K562 (cell line): Measurements from ENCODE around the gene GBX1. TPM values are rescaled to one million over a fixed set of nuclear protein-coding genes. Genes with fewer than 3 reads are reported as not detected.

Experiments used
- ATAC-seq: fragments of 200-7000 bp; cut with Tn5 transposase; 3 replicates; pipeline ENCODE4 v1.9.1; 2020; ENCODE audit warnings: moderate library complexity
- BruUV-seq: library from RNA; stranded (reverse); fragments of 400-500 nt; replicated peaks from 2 replicates; lab custom pipeline; 2021; lab: Mats Ljungman, UMichigan
- CTCF ChIA-PET: fragments of 300-600 bp; formaldehyde crosslinking; extraction: SDS; loops from one replicate; lab custom pipeline; 2021; ENCODE audit warnings: low intra/inter-chr PET ratio; lab: Yijun Ruan, JAX
- POLR2A ChIA-PET: fragments of 300-600, 350-650 bp; sonication (Branson Sonifier 250); formaldehyde crosslinking; extraction: SDS; loops from one replicate; lab custom pipeline; 2021; ENCODE audit warnings: antibody characterized with exemption, inconsistent platforms; lab: Yijun Ruan, JAX
- DNase-seq, 4 experiments: peaks; one replicate each; pipeline versions ENCODE4 v3.0.0 to v3.0.0-alpha.2; 2011 to 2018; ENCODE audit warnings: low spot score in 3 of 4, mixed read lengths in 3 of 4; ENCODE audit errors: extremely low read depth in 1 of 4
- FAIRE-seq: peaks from 2 replicates; lab custom pipeline; 2011; peaks lifted over from hg19 to GRCh38; lab: Jason Lieb, UNC
- H2AFZ ChIP-seq: 2 replicates; pipeline ENCODE4 v1.6.0; 2011; ENCODE audit warnings: low read depth, low read length, control low read depth, inconsistent platforms
- H3K27ac ChIP-seq: fragments of 200-600 bp; 3 replicates; pipeline ENCODE4 v1.8.0; 2011; ENCODE audit warnings: low read depth, mild to moderate bottlenecking, control low read depth, inconsistent platforms, low read length, moderate library complexity, mixed read lengths; ENCODE audit errors: extremely low read depth
- H3K27me3 ChIP-seq, 2 experiments: fragments of 300-600 bp in 1 of 2; 2 replicates in 1 of 2; 3 replicates in 1 of 2; pipeline versions ENCODE4 v1.6.0 to v1.8.0; 2011; ENCODE audit warnings: inconsistent platforms in 2 of 2, low read length in 2 of 2, mild to moderate bottlenecking in 1 of 2, mixed read lengths in 1 of 2, moderate library complexity in 1 of 2; ENCODE audit not compliant: control insufficient read depth in 2 of 2, insufficient read depth in 2 of 2
- H3K36me3 ChIP-seq: fragments of 300-600 bp; 3 replicates; pipeline ENCODE4 v1.8.0; 2011; ENCODE audit warnings: mild to moderate bottlenecking, low read length, inconsistent platforms; ENCODE audit not compliant: control insufficient read depth, insufficient read depth
- H3K4me1 ChIP-seq, 2 experiments: fragments of 200-600 bp in 1 of 2; replicated peaks in 1 of 2; 2 replicates in 1 of 2; 3 replicates in 1 of 2; pipeline versions ENCODE4 v1.5.1 to v1.8.0; 2011; ENCODE audit warnings: inconsistent platforms in 2 of 2, low read length in 2 of 2, mild to moderate bottlenecking in 1 of 2, mixed read lengths in 1 of 2, moderate library complexity in 1 of 2; ENCODE audit not compliant: control insufficient read depth in 2 of 2, insufficient read depth in 2 of 2
- H3K4me2 ChIP-seq: 2 replicates; pipeline ENCODE4 v1.6.1; 2011; ENCODE audit warnings: low read length, control low read depth, inconsistent platforms, mixed read lengths; ENCODE audit not compliant: insufficient read depth
- H3K4me3 ChIP-seq: fragments of 200-600 bp; sonication (generic), shearing (Covaris generic); 2 replicates; pipeline ENCODE4 v1.5.1; 2016; ENCODE audit warnings: control low read depth, inconsistent platforms
- H3K79me2 ChIP-seq: fragments of 200-600 bp; 3 replicates; pipeline ENCODE4 v1.8.0; 2011; ENCODE audit warnings: low read length, inconsistent platforms; ENCODE audit not compliant: control insufficient read depth, insufficient read depth
- H3K9ac ChIP-seq, 2 experiments: 2 replicates each; pipeline versions ENCODE4 v1.6.0 to v1.6.1; 2011; ENCODE audit warnings: low read depth in 2 of 2, low read length in 2 of 2, control low read depth in 1 of 2, inconsistent platforms in 1 of 2, mild to moderate bottlenecking in 1 of 2, mixed read lengths in 1 of 2; ENCODE audit not compliant: insufficient read depth in 1 of 2
- H3K9me1 ChIP-seq: one replicate; pipeline ENCODE4 v1.6.0; 2011; ENCODE audit warnings: inconsistent platforms, mild to moderate bottlenecking, low read length, moderate library complexity; ENCODE audit not compliant: control insufficient read depth, insufficient read depth
- H3K9me3 ChIP-seq: replicated peaks from 2 replicates; pipeline ENCODE4 v1.5.1; 2011; ENCODE audit warnings: low read depth, low read length, inconsistent platforms; ENCODE audit not compliant: control insufficient read depth, insufficient read depth
- H4K20me1 ChIP-seq: replicated peaks from 2 replicates; pipeline ENCODE4 v1.6.1; 2011; ENCODE audit warnings: low read length, inconsistent platforms, mixed read lengths; ENCODE audit not compliant: control insufficient read depth, insufficient read depth
- DNMT1 ChIP-seq: fragments of 450-650 bp; IDR thresholded peaks from 2 replicates; pipeline ENCODE4 v1.6.1; 2016; ENCODE audit warnings: antibody characterized with exemption, mild to moderate bottlenecking
- HCFC1 ChIP-seq: IDR thresholded peaks from 2 replicates; pipeline ENCODE4 v1.6.1; 2012; ENCODE audit warnings: low read depth, low read length, improper control_type of control experiment
- PPARD ChIP-seq: fragments of 250-450 bp; sonication (Bioruptor Pico); IDR thresholded peaks from 2 replicates; pipeline ENCODE4 v1.8.0; 2022; ENCODE audit warnings: inconsistent platforms, mild to moderate bottlenecking, moderate library complexity
- WGBS: fragments of 100-300 bp; shearing (Covaris generic); methylation state at CpG from one replicate; pipeline ENCODE4 v1.1.6; 2016; ENCODE audit warnings: low coverage, mixed read lengths; ENCODE audit not compliant: insufficient coverage; ENCODE audit errors: missing lambda C conversion rate; 5-methylcytosine and 5-hydroxymethylcytosine counted together
- in situ Hi-C: fragments of 300-500 bp; cut with MboI; formaldehyde crosslinking; loops from 4 replicates; pipeline ENCODE4 v1.15.0; 2018; ENCODE audit warnings: inconsistent platforms, mixed read lengths
- intact Hi-C: fragments of 100-400 bp; cut with micrococcal nuclease; formaldehyde crosslinking; loops from 2 replicates; pipeline ENCODE4 v1.14.2; 2022
- polyA plus RNA-seq, 8 experiments: library from polyadenylated mRNA; depleted of rRNA in 4 of 8; stranded (reverse) in 5 of 8; unstranded in 3 of 8; fragments of >200 nt; fragmentation: Nextera tagmentation in 2 of 8; fragmentation: Illumina TruSeq in 1 of 8; extraction: Ambion mirVana in 2 of 8; extraction: Trizol in 1 of 8; gene quantifications; 2 replicates each; pipeline versions ENCODE4 v1.2.1 to v1.2.3, GENCODE V29; 2011 to 2014; ENCODE audit warnings: inconsistent platforms in 1 of 8, missing spikeins in 1 of 8
- total RNA-seq, 7 experiments: library from RNA; depleted of rRNA in 6 of 7; stranded (reverse); fragments of >200 nt in 6 of 7; fragmentation: Illumina TruSeq in 2 of 7; extraction: Trizol in 2 of 7; gene quantifications; 2 replicates each; pipeline versions ENCODE4 v1.2.1 to v1.2.3, GENCODE V29; 2011 to 2021; ENCODE audit warnings: low replicate concordance in 1 of 7
- TF ChIP-seq, protein P1 (sequence below): fragments of 250-450 bp; sonication (Bioruptor Pico); IDR thresholded peaks from 2 replicates; pipeline ENCODE4 v1.8.0; 2021; ENCODE audit warnings: borderline replicate concordance, mild to moderate bottlenecking, moderate library complexity; ENCODE audit not compliant: poor library complexity, severe bottlenecking
- TF ChIP-seq, protein P2 (sequence below): fragments of 450-650 bp; IDR thresholded peaks from 2 replicates; pipeline ENCODE4 v1.6.1; 2016
- TF ChIP-seq, protein P3 (sequence below): fragments of 250-450 bp; sonication (Bioruptor Pico); IDR thresholded peaks from 2 replicates; pipeline ENCODE4 v1.5.0; 2020; ENCODE audit warnings: mild to moderate bottlenecking, borderline replicate concordance
- TF ChIP-seq, protein P4 (sequence below): fragments of 450-650 bp; IDR thresholded peaks from 2 replicates; pipeline ENCODE4 v1.6.1; 2016; ENCODE audit warnings: mild to moderate bottlenecking, moderate library complexity

GBX1 gene
- total and polyA plus RNA-seq, 9 of the 15 experiments (the other 6 are each of a cell fraction or from before 2014, with no cell fraction given): not detected

DNA sequence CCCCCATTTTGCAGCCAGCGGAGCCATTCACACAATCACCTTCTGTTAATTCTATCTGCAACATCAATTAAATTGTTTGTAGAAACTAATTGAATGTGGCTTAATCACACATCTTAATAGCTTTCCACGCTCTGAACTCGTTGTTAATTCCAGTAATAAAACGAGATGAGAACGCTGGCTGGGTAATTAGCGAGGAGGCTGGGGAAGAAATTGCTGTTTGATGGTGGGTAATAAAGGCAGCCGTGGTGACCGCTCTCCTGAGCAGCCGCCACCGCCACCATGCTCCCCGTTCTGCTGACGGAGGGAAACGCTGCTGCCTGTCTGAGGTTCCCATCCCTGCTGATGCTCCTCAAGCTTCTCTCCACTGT, 36.3 kb downstream of the GBX1 start:
- POLR2A ChIA-PET: interaction anchor here (0.6 to 1.4 kb wide), 2 partner anchors 8 to 36 kb away, joined by 3 read pairs; no protein-coding TSS in a partner anchor
- peaks cover 0 to 15% of the 10 kb centered on the region in 2 experiments; a peak in 1 of 5 replicates for H3K4me1 ChIP-seq
- peaks cover 97% of the 10 kb centered on the region for H3K36me3 ChIP-seq
- no peaks in the 10 kb centered on the region for H3K9me3 ChIP-seq
- H3K27me3 ChIP-seq: no peaks in the 10 kb centered on the region; a peak in 1 of 5 replicates
- no peak overlapping the region for H3K27ac ChIP-seq
- H3K4me3 ChIP-seq: no peak overlapping the region
- CTCF ChIA-PET: no interaction called here
- 94% methylated on average over 13 of the region's 13 CpGs for whole genome bisulfite sequencing
- no peak overlapping the region for H3K4me2 ChIP-seq
- DNase-seq (no peak), ATAC-seq (no peak), FAIRE-seq (no peak)
- peak overlapping the region in 1 of 2 experiments; percentile 15; a peak in 1 of 4 replicates for H3K9ac ChIP-seq
- intact Hi-C loops (no loop called here), in situ Hi-C loops (no loop called here)
- peaks cover 5% of the 10 kb centered on the region for H3K9me1 ChIP-seq
- no peak overlapping the region for H2AFZ ChIP-seq
- H3K79me2 ChIP-seq: no peaks in the 10 kb centered on the region
- peaks cover 4% of the 10 kb centered on the region for H4K20me1 ChIP-seq
- no TSS peak for BruUV-seq
- TF ChIP-seq, protein P1, sequence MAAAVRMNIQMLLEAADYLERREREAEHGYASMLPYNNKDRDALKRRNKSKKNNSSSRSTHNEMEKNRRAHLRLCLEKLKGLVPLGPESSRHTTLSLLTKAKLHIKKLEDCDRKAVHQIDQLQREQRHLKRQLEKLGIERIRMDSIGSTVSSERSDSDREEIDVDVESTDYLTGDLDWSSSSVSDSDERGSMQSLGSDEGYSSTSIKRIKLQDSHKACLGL: no peak
- TF ChIP-seq, protein P2, sequence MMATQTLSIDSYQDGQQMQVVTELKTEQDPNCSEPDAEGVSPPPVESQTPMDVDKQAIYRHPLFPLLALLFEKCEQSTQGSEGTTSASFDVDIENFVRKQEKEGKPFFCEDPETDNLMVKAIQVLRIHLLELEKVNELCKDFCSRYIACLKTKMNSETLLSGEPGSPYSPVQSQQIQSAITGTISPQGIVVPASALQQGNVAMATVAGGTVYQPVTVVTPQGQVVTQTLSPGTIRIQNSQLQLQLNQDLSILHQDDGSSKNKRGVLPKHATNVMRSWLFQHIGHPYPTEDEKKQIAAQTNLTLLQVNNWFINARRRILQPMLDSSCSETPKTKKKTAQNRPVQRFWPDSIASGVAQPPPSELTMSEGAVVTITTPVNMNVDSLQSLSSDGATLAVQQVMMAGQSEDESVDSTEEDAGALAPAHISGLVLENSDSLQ: no peak
- TF ChIP-seq DNMT1 (no peak), PPARD (CRISPR knock-in tag) (no peak), HCFC1 (no peak)
- TF ChIP-seq, protein P3, sequence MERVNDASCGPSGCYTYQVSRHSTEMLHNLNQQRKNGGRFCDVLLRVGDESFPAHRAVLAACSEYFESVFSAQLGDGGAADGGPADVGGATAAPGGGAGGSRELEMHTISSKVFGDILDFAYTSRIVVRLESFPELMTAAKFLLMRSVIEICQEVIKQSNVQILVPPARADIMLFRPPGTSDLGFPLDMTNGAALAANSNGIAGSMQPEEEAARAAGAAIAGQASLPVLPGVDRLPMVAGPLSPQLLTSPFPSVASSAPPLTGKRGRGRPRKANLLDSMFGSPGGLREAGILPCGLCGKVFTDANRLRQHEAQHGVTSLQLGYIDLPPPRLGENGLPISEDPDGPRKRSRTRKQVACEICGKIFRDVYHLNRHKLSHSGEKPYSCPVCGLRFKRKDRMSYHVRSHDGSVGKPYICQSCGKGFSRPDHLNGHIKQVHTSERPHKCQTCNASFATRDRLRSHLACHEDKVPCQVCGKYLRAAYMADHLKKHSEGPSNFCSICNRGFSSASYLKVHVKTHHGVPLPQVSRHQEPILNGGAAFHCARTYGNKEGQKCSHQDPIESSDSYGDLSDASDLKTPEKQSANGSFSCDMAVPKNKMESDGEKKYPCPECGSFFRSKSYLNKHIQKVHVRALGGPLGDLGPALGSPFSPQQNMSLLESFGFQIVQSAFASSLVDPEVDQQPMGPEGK: no peak
- TF ChIP-seq, protein P4, sequence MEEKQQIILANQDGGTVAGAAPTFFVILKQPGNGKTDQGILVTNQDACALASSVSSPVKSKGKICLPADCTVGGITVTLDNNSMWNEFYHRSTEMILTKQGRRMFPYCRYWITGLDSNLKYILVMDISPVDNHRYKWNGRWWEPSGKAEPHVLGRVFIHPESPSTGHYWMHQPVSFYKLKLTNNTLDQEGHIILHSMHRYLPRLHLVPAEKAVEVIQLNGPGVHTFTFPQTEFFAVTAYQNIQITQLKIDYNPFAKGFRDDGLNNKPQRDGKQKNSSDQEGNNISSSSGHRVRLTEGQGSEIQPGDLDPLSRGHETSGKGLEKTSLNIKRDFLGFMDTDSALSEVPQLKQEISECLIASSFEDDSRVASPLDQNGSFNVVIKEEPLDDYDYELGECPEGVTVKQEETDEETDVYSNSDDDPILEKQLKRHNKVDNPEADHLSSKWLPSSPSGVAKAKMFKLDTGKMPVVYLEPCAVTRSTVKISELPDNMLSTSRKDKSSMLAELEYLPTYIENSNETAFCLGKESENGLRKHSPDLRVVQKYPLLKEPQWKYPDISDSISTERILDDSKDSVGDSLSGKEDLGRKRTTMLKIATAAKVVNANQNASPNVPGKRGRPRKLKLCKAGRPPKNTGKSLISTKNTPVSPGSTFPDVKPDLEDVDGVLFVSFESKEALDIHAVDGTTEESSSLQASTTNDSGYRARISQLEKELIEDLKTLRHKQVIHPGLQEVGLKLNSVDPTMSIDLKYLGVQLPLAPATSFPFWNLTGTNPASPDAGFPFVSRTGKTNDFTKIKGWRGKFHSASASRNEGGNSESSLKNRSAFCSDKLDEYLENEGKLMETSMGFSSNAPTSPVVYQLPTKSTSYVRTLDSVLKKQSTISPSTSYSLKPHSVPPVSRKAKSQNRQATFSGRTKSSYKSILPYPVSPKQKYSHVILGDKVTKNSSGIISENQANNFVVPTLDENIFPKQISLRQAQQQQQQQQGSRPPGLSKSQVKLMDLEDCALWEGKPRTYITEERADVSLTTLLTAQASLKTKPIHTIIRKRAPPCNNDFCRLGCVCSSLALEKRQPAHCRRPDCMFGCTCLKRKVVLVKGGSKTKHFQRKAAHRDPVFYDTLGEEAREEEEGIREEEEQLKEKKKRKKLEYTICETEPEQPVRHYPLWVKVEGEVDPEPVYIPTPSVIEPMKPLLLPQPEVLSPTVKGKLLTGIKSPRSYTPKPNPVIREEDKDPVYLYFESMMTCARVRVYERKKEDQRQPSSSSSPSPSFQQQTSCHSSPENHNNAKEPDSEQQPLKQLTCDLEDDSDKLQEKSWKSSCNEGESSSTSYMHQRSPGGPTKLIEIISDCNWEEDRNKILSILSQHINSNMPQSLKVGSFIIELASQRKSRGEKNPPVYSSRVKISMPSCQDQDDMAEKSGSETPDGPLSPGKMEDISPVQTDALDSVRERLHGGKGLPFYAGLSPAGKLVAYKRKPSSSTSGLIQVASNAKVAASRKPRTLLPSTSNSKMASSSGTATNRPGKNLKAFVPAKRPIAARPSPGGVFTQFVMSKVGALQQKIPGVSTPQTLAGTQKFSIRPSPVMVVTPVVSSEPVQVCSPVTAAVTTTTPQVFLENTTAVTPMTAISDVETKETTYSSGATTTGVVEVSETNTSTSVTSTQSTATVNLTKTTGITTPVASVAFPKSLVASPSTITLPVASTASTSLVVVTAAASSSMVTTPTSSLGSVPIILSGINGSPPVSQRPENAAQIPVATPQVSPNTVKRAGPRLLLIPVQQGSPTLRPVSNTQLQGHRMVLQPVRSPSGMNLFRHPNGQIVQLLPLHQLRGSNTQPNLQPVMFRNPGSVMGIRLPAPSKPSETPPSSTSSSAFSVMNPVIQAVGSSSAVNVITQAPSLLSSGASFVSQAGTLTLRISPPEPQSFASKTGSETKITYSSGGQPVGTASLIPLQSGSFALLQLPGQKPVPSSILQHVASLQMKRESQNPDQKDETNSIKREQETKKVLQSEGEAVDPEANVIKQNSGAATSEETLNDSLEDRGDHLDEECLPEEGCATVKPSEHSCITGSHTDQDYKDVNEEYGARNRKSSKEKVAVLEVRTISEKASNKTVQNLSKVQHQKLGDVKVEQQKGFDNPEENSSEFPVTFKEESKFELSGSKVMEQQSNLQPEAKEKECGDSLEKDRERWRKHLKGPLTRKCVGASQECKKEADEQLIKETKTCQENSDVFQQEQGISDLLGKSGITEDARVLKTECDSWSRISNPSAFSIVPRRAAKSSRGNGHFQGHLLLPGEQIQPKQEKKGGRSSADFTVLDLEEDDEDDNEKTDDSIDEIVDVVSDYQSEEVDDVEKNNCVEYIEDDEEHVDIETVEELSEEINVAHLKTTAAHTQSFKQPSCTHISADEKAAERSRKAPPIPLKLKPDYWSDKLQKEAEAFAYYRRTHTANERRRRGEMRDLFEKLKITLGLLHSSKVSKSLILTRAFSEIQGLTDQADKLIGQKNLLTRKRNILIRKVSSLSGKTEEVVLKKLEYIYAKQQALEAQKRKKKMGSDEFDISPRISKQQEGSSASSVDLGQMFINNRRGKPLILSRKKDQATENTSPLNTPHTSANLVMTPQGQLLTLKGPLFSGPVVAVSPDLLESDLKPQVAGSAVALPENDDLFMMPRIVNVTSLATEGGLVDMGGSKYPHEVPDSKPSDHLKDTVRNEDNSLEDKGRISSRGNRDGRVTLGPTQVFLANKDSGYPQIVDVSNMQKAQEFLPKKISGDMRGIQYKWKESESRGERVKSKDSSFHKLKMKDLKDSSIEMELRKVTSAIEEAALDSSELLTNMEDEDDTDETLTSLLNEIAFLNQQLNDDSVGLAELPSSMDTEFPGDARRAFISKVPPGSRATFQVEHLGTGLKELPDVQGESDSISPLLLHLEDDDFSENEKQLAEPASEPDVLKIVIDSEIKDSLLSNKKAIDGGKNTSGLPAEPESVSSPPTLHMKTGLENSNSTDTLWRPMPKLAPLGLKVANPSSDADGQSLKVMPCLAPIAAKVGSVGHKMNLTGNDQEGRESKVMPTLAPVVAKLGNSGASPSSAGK: no peak
